Measurements from ENCODE around the gene STMN1. TPM values are rescaled to one million over a fixed set of nuclear protein-coding genes. Genes with fewer than 3 reads are reported as not detected.

STMN1 gene
- total and polyA plus RNA-seq, 9 of the 15 experiments (the other 6 are each of a cell fraction or from before 2014, with no cell fraction given), result 269 to 2,153 (median 595) TPM

GRCh38 chr1:25875154-25875855 lies 30.9 kb downstream of the STMN1 start, which contains the start of gene PAQR7 (continued):
- peak; percentile 73; the same call in 1 of the 2 replicates for TF ChIP-seq USF1 (CRISPR knock-in tag; IDR thresholded peaks at IDR 0.05)
- no peak for TF ChIP-seq HSF4 (CRISPR knock-in tag; IDR thresholded peaks at IDR 0.05; ENCODE audit: borderline replicate concordance)
- no peak for TF ChIP-seq ELK3 (CRISPR knock-in tag; IDR thresholded peaks at IDR 0.05)
- TF ChIP-seq MLLT1 (IDR thresholded peaks at IDR 0.05), result peak in 1 of 2 experiments; percentile 64; a peak in 2 of 4 replicates
- TF ChIP-seq BMI1 (IDR thresholded peaks at IDR 0.05; ENCODE audit: low read length), result no peak
- TF ChIP-seq, protein P1, sequence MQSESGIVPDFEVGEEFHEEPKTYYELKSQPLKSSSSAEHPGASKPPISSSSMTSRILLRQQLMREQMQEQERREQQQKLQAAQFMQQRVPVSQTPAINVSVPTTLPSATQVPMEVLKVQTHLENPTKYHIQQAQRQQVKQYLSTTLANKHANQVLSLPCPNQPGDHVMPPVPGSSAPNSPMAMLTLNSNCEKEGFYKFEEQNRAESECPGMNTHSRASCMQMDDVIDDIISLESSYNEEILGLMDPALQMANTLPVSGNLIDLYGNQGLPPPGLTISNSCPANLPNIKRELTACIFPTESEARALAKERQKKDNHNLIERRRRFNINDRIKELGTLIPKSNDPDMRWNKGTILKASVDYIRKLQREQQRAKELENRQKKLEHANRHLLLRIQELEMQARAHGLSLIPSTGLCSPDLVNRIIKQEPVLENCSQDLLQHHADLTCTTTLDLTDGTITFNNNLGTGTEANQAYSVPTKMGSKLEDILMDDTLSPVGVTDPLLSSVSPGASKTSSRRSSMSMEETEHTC (IDR thresholded peaks at IDR 0.05), result no peak
- no peak for TF ChIP-seq NFXL1 (CRISPR knock-in tag; IDR thresholded peaks at IDR 0.05)
- TF ChIP-seq COPS2 (conservative IDR thresholded peaks at IDR 0.05), result no peak
- no peak for TF ChIP-seq NFE2L1 (tag; IDR thresholded peaks at IDR 0.05; ENCODE audit: borderline replicate concordance, low read depth)
- no peak for TF ChIP-seq TCFL5 (CRISPR knock-in tag; conservative IDR thresholded peaks at IDR 0.05)
- TF ChIP-seq ZNF184 (CRISPR knock-in tag; IDR thresholded peaks at IDR 0.05), result no peak
- TF ChIP-seq XRCC4 (IDR thresholded peaks at IDR 0.05; ENCODE audit: extremely low read depth, insufficient read depth, insufficient read length), result no peak
- TF ChIP-seq, protein P2, sequence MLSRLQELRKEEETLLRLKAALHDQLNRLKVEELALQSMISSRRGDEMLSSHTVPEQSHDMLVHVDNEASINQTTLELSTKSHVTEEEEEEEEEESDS (CRISPR knock-in tag; IDR thresholded peaks at IDR 0.05), result no peak
- TF ChIP-seq ESRRB (CRISPR knock-in tag; IDR thresholded peaks at IDR 0.05; ENCODE audit: borderline replicate concordance), result no peak
- TF ChIP-seq PURB (CRISPR knock-in tag; IDR thresholded peaks at IDR 0.05; ENCODE audit: low read depth), result no peak
- TF ChIP-seq, protein P3, sequence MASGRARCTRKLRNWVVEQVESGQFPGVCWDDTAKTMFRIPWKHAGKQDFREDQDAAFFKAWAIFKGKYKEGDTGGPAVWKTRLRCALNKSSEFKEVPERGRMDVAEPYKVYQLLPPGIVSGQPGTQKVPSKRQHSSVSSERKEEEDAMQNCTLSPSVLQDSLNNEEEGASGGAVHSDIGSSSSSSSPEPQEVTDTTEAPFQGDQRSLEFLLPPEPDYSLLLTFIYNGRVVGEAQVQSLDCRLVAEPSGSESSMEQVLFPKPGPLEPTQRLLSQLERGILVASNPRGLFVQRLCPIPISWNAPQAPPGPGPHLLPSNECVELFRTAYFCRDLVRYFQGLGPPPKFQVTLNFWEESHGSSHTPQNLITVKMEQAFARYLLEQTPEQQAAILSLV (tag; IDR thresholded peaks at IDR 0.05), result 0 out of 2 replicates have a peak, but pooled peaks have one; percentile 8
- no peak for TF ChIP-seq GTF2B (IDR thresholded peaks at IDR 0.05; ENCODE audit: extremely low read depth, insufficient read length)
- TF ChIP-seq ILF3 (IDR thresholded peaks at IDR 0.05; ENCODE audit: borderline replicate concordance), result peak; percentile 74; the same call in 1 of the 2 replicates
- TF ChIP-seq, protein P4, sequence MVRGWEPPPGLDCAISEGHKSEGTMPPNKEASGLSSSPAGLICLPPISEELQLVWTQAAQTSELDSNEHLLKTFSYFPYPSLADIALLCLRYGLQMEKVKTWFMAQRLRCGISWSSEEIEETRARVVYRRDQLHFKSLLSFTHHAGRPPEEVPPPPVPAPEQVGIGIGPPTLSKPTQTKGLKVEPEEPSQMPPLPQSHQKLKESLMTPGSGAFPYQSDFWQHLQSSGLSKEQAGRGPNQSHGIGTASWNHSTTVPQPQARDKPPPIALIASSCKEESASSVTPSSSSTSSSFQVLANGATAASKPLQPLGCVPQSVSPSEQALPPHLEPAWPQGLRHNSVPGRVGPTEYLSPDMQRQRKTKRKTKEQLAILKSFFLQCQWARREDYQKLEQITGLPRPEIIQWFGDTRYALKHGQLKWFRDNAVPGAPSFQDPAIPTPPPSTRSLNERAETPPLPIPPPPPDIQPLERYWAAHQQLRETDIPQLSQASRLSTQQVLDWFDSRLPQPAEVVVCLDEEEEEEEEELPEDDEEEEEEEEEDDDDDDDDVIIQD (CRISPR knock-in tag; IDR thresholded peaks at IDR 0.05), result no peak
